Endothelial cell of umbilical vein (primary cell): ENCODE results near the gene NKD2. TPM values are rescaled to one million over a fixed set of nuclear protein-coding genes. Genes with fewer than 3 reads are reported as not detected.

Source experiments
- BruUV-seq: library from RNA; stranded (reverse); fragments of 400-500 nt; replicated peaks from 2 replicates; lab custom pipeline; 2021; lab: Mats Ljungman, UMichigan
- CTCF ChIA-PET: fragments of 300-600, 350-600 bp; sonication (Branson Sonifier 250); formaldehyde crosslinking; loops from one replicate; lab custom pipeline; 2021; ENCODE audit warnings: antibody characterized with exemption, inconsistent platforms; lab: Charles Lee
- POLR2A ChIA-PET: fragments of 300-600, 350-600 bp; sonication (Branson Sonifier 250); formaldehyde crosslinking; loops from one replicate; lab custom pipeline; 2021; ENCODE audit warnings: antibody characterized with exemption, inconsistent platforms; lab: Charles Lee
- DNase-seq: peaks from one replicate; pipeline ENCODE4 v3.0.0-alpha.2; 2011; ENCODE audit warnings: low read depth, low spot score
- FAIRE-seq: peaks from 2 replicates; lab custom pipeline; 2011; peaks lifted over from hg19 to GRCh38; lab: Jason Lieb, UNC
- H2AFZ ChIP-seq: 2 replicates; pipeline ENCODE4 v1.6.0; 2012; ENCODE audit warnings: low read depth, low read length, control low read depth, inconsistent platforms
- H3K27ac ChIP-seq: 2 replicates; pipeline ENCODE4 v1.5.1; 2011; ENCODE audit warnings: low read depth, mild to moderate bottlenecking, control low read depth, low read length, moderate library complexity; ENCODE audit not compliant: insufficient read depth
- H3K27me3 ChIP-seq, 2 experiments: 2 replicates each; pipeline versions ENCODE4 v1.6.0 to v1.6.1; 2011; ENCODE audit warnings: low read length in 2 of 2, mixed read lengths in 1 of 2; ENCODE audit not compliant: control insufficient read depth in 2 of 2, insufficient read depth in 2 of 2
- H3K36me3 ChIP-seq, 2 experiments: 2 replicates in 1 of 2; 3 replicates in 1 of 2; pipeline ENCODE4 v1.5.1; 2011; ENCODE audit warnings: low read length in 2 of 2, mild to moderate bottlenecking in 1 of 2, moderate library complexity in 1 of 2; ENCODE audit not compliant: control insufficient read depth in 2 of 2, insufficient read depth in 2 of 2; ENCODE audit errors: extremely low read depth in 1 of 2
- H3K4me1 ChIP-seq: 3 replicates; pipeline ENCODE4 v1.5.1; 2011; ENCODE audit warnings: mild to moderate bottlenecking, low read length; ENCODE audit not compliant: control insufficient read depth, insufficient read depth; ENCODE audit errors: extremely low read depth
- H3K4me2 ChIP-seq: 2 replicates; pipeline ENCODE4 v1.6.1; 2011; ENCODE audit warnings: low read length, control low read depth, mixed read lengths; ENCODE audit not compliant: insufficient read depth
- H3K4me3 ChIP-seq, 3 experiments: fragments of 200-600 bp in 1 of 3; sonication (generic), shearing (Covaris generic) in 1 of 3; replicated peaks in 1 of 3; 2 replicates each; pipeline ENCODE4 v1.5.1; 2011 to 2016; ENCODE audit warnings: control low read depth in 3 of 3, low read length in 3 of 3, mild to moderate bottlenecking in 2 of 3, inconsistent platforms in 1 of 3, low read depth in 1 of 3, moderate library complexity in 1 of 3; ENCODE audit not compliant: insufficient read depth in 1 of 3
- H3K79me2 ChIP-seq: 2 replicates; pipeline ENCODE4 v1.6.0; 2012; ENCODE audit warnings: low read length, inconsistent platforms; ENCODE audit not compliant: control insufficient read depth, insufficient read depth
- H3K9ac ChIP-seq: replicated peaks from 2 replicates; pipeline ENCODE3; 2011; ENCODE audit warnings: low read length, control low read depth; ENCODE audit not compliant: insufficient read depth; ENCODE audit errors: extremely low read depth
- H3K9me1 ChIP-seq: replicated peaks from 3 replicates; pipeline ENCODE4 v1.6.0; 2011; ENCODE audit warnings: mild to moderate bottlenecking, low read length; ENCODE audit not compliant: control insufficient read depth, insufficient read depth; ENCODE audit errors: extremely low read depth
- H3K9me3 ChIP-seq: replicated peaks from 2 replicates; pipeline ENCODE4 v1.5.1; 2012; ENCODE audit warnings: low read length, inconsistent platforms; ENCODE audit not compliant: control insufficient read depth, insufficient read depth
- H4K20me1 ChIP-seq: replicated peaks from 2 replicates; pipeline ENCODE3; 2011; ENCODE audit warnings: mild to moderate bottlenecking, low read length; ENCODE audit not compliant: control insufficient read depth, insufficient read depth; ENCODE audit errors: extremely low read depth
- CTCF ChIP-seq, 2 donors: IDR thresholded peaks; 1 replicate in 1 of 2; 2 replicates in 1 of 2; pipeline ENCODE4 v1.5.1; 2011; ENCODE audit warnings: low read length in 2 of 2, mild to moderate bottlenecking in 2 of 2, moderate library complexity in 2 of 2, control low read depth in 1 of 2, inconsistent platforms in 1 of 2, low read depth in 1 of 2; ENCODE audit not compliant: insufficient read depth in 1 of 2; ENCODE audit errors: extremely low read depth in 1 of 2
- EZH2 ChIP-seq: IDR thresholded peaks from 2 replicates; pipeline ENCODE4 v1.6.1; 2012; ENCODE audit warnings: borderline replicate concordance, low read depth, mild to moderate bottlenecking, moderate library complexity, low read length, inconsistent platforms; ENCODE audit not compliant: severe bottlenecking
- FOS ChIP-seq: IDR thresholded peaks from 2 replicates; pipeline ENCODE4 v1.6.1; 2011; ENCODE audit warnings: mild to moderate bottlenecking, low read length, moderate library complexity, borderline replicate concordance; ENCODE audit not compliant: insufficient read depth
- GATA2 ChIP-seq: IDR thresholded peaks from 2 replicates; pipeline ENCODE4 v1.7.0; 2011; ENCODE audit warnings: low read depth, mild to moderate bottlenecking, moderate library complexity, mixed read lengths, low read length; ENCODE audit not compliant: insufficient read length, insufficient read depth
- JUN ChIP-seq: IDR thresholded peaks from 2 replicates; pipeline ENCODE4 v1.6.1; 2011; ENCODE audit warnings: borderline replicate concordance, low read depth; ENCODE audit not compliant: insufficient read length, insufficient read depth
- MAX ChIP-seq: IDR thresholded peaks from 2 replicates; pipeline ENCODE4 v1.6.1; 2011; ENCODE audit not compliant: insufficient read depth, insufficient read length
- MYC ChIP-seq: IDR thresholded peaks from one replicate; pipeline ENCODE4 v1.6.1; 2011; ENCODE audit warnings: mild to moderate bottlenecking, low read depth, low read length
- POLR2A ChIP-seq: IDR thresholded peaks from 2 replicates; pipeline ENCODE4 v1.6.1; 2012; ENCODE audit warnings: low read depth, mild to moderate bottlenecking, control low read depth, low read length
- POLR2AphosphoS5 ChIP-seq: IDR thresholded peaks from 2 replicates; pipeline ENCODE4 v1.6.1; 2012; ENCODE audit warnings: low read depth, mild to moderate bottlenecking, control low read depth, low read length, moderate library complexity; ENCODE audit not compliant: insufficient read depth
- dilution Hi-C: fragments of 300-500 bp; cut with MboI; formaldehyde crosslinking; loops from one replicate; pipeline ENCODE4 v1.15.0; 2019; ENCODE audit warnings: low sequenced_read_pairs; ENCODE audit not compliant: extremely low pct_ligation_motif_present
- intact Hi-C: fragments of 100-400 bp; cut with micrococcal nuclease; formaldehyde crosslinking; loops from one replicate; pipeline ENCODE4 v1.10.0; 2022
- polyA plus RNA-seq, 4 experiments: library from polyadenylated mRNA; depleted of rRNA in 3 of 4; stranded (reverse) in 3 of 4; unstranded in 1 of 4; fragments of >200 nt; gene quantifications; 2 replicates each; pipeline versions ENCODE4 v1.2.1 to v1.2.3, GENCODE V29; 2011 to 2012; ENCODE audit warnings: missing spikeins in 1 of 4
- total RNA-seq: library from RNA; stranded (reverse); gene quantifications from 2 replicates; pipeline ENCODE4 v1.2.3, GENCODE V29; 2021

NKD2 gene
- total and polyA plus RNA-seq, 2 donors (not counting 3 experiments of a cell fraction or from before 2014, with no cell fraction given), result 0.08 TPM; not detected in 1

- intact Hi-C loops, result no loop called here
- no peak overlapping the region for H3K4me2 ChIP-seq
- dilution Hi-C loops, result no loop called here
Observed at GRCh38 chr5:1001406-1002270, 7.0 kb upstream of the NKD2 start.

GRCh38 chr5:1002271-1002546 lies 6.4 kb upstream of the NKD2 start:
- no peak overlapping the region for H3K9ac ChIP-seq
- H3K4me1 ChIP-seq, result no peaks in the 10 kb centered on the region
- no peak overlapping the region for H3K27ac ChIP-seq
- H2AFZ ChIP-seq, result no peak overlapping the region
- H3K4me3 ChIP-seq, result no peak overlapping the region
- TF ChIP-seq JUN (no peak), POLR2A (no peak), MYC (no peak), POLR2AphosphoS5 (no peak), EZH2 (no peak), GATA2 (no peak), FOS (no peak), CTCF (IDR thresholded peaks at IDR 0.05; ENCODE audit: extremely low read depth in 1 of 2, insufficient read depth in 1 of 2, low read depth in 1 of 2, low read length in 2 of 2) (no peak), MAX (no peak)
- FAIRE-seq (no peak), DNase-seq (no peak)
- dilution Hi-C loops (no loop called here), intact Hi-C loops (no loop called here)
- H3K9me3 ChIP-seq, result no peaks in the 10 kb centered on the region
- peaks cover 6 to 13% of the 10 kb centered on the region in 2 experiments for H3K27me3 ChIP-seq
- ChIA-PET CTCF (interaction anchor here (1.2 to 1.5 kb wide), 2 partner anchors 11 to 76 kb away, joined by 3 to 4 read pairs; no protein-coding TSS in a partner anchor), POLR2A (no interaction called here)
- BruUV-seq, result no TSS peak
- no peaks in the 10 kb centered on the region for H3K79me2 ChIP-seq
- H4K20me1 ChIP-seq, result no peaks in the 10 kb centered on the region
- no peak overlapping the region for H3K4me2 ChIP-seq
- no peaks in the 10 kb centered on the region for H3K9me1 ChIP-seq
- H3K36me3 ChIP-seq, result no peaks in the 10 kb centered on the region

More at GRCh38 chr5:1001406-1002270, 7.0 kb upstream of the NKD2 start:
- H3K9ac ChIP-seq, result no peak overlapping the region
- H3K79me2 ChIP-seq, result no peaks in the 10 kb centered on the region
- no peak overlapping the region for H2AFZ ChIP-seq
- POLR2A ChIA-PET, result no interaction called here
- TF ChIP-seq POLR2A (no peak), EZH2 (no peak)
- DNase-seq (no peak), FAIRE-seq (no peak)
- H3K27me3 ChIP-seq, result peaks cover 4 to 15% of the 10 kb centered on the region in 2 experiments
- H3K27ac ChIP-seq, result no peak overlapping the region
- no peaks in the 10 kb centered on the region for H4K20me1 ChIP-seq
- CTCF ChIA-PET, result interaction anchor here (0.6 to 1.5 kb wide), 3 partner anchors 11 to 75 kb away, joined by 3 to 4 read pairs (median 3); no protein-coding TSS in a partner anchor
- no peaks in the 10 kb centered on the region for H3K9me3 ChIP-seq
- no peaks in the 10 kb centered on the region for H3K4me1 ChIP-seq
- H3K36me3 ChIP-seq, result no peaks in the 10 kb centered on the region
- H3K4me3 ChIP-seq, result no peak overlapping the region
- H3K9me1 ChIP-seq, result no peaks in the 10 kb centered on the region
- BruUV-seq, result no TSS peak
